A204.1 (cell line): Measurements from ENCODE around the gene SKA1.
"Not testable (repeated sequence)": the region's sequence is repeated elsewhere in the genome, so short reads cannot be mapped to it uniquely, and the experiment has no call there.

Source experiments
- FAIRE-seq: peaks from 2 replicates; lab custom pipeline; 2012; peaks lifted over from hg19 to GRCh38; lab: Jason Lieb, UNC

Gene SKA1

DNA sequence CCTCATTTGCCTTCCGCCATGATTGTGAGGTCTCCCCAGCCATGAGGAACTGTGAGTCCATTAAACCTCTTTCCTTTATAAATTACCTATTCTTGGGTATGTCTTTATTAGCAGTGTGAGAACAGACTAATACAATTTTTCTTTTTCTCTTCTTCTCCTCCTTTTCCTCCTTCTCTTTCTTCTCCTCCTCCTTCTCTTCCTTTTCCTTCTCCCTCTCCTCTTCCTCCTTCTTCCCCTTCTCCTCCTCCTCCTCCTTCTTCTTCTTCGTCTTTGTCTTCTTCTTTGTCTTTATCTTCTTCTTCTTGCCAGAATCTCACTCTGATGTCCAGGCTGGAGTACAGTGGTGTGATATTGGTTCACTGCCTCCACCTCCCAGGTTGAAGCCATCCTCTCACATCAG, 20.2 kb downstream of the SKA1 start:
- no peak for FAIRE-seq

DNA sequence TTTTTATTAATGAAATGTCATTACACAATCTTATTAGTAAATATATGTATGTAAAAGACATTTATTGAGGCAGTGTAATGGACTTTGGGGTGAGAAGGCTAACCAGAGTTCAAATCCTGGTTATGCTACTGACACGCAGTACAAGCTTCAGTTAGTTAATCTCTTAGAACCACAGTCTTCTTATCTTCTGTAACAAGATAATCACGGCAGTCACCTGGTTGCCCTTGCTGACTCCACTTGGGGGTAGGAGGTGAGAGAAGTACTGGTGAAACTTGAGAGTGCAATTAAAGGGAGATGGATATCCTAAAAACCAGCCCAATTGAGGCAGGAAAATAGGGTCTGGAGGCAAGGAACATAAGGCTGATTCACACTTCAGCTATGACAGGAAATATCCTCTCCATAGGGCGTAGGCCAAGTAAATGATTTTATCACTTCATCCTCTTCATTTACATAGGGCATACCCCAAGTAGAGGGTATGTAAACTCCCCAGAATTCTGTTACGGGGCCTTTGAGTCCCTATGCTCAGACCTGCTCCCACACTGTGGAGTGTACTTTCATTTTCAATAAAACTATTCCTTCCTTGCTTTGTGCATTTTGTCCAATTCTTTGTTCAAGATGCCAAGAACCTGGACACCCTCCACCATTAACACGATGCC, 21.3 kb downstream of the SKA1 start:
- no peak for FAIRE-seq

DNA sequence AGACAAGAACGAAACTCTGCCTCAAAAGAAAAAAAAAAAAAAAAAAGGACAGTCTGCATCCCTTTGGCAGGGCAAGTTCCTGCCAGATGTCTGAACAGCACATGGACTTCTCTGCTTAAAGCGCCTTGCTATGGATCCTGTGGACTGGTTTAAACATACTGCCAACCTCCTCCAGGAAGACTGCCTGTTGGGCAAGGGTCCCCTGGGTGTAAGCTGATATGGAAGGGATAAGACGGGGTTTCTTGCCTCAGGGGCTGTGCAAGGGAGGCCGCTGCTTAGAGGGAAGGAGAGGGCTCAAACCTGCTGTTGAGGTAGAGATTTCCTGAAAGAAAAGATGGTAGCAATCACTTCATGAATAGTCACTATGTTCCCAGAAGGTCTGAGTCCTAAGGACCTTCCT, 22.2 kb downstream of the SKA1 start:
- FAIRE-seq, result no peak

DNA sequence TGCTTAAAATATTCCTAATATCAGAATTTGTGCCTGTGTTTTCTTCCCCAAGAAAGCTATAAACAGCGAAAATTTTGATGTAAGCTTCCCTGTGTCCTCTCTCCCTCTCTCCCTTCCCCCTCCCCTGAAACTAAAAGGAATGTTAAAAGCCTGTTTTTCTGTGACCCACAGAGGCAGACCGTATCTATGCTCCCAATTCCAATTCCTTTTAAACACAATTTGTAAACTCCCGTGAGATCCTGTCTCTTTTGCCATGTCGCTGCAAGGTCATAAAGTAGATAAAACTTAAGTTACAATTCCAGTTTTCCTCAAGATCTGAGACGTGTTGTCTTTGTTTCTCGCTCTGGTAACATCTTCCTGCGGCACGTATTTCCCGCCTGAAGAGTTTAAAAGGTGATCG, 23.3 kb downstream of the SKA1 start:
- no peak for FAIRE-seq

DNA sequence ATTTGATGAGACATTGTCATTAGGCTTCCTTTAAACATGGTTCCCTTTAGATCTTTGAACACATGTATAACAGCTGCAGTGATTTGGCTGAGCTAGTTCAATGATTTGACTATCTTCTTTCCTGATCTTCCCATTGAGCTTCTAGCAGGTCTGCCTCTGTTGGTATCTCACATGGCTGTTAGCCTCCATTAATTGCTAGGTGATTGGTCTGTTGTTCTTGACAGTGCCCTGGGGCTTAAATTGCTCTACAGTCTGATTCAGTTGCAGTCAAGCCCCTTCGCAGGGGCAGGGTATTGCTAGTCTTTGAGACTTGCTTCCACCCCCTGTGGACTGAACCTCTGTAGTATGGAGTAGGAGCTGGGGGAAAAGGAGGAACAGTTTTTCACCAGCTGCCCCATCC, 24.1 kb downstream of the SKA1 start:
- FAIRE-seq, result no peak

DNA sequence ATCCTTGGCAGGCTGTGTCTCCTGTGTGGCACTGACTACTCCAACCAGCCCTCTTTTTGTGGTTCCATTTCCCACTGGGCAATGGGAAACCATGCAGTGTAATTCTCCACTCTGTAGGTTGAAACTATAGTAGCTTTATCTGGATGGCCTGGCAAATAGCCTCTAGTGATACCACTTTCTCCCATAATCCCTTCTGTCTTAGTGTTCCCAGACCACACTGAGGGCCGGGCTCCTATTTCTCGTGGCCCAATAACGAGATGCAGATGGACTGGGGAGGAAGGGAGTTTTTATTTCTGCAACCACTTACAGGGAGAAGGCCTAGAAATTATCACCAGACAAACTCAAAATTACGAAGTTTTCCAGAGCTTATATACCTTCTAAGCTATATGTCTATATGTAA, 24.7 kb downstream of the SKA1 start:
- no peak for FAIRE-seq

DNA sequence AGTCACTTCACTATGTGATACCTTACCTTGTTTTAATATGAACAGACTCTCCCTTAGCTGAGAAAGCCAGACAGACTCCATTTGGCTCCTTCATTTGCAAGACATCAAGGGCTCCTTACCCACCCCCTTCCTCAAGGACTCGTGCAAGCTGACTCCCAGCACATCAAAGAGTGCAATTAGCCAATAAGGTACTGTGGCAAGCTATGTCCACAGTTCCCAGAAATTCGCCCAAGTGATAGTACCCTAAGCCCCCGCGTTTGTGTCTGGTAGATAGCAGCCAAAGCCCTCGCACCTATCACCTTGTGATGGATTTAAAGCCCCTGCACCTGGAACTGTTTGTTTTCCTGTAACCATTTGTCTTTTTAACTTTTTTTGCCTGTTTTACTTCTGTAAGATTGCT, 25.6 kb downstream of the SKA1 start:
- not testable (repeated sequence) for FAIRE-seq

DNA sequence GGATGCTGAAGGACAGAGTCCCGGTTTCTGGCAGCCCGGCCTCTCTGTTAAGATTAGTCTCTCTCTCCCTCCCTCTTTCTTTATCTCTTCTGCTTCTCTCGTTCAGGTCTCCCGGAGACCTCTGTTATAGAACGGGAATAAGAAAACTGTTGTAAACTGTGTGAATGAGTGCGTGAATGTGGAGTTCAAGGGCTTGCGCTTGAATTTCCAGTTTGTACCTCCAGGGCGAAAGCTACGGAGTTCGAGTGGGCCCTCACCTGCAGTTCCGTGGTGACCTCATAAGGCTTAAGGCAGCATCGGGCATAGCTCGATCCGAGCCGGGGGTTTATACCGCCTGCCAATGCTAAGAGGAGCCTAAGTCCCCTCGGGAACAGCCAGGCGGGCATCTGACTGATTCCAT, 26.4 kb downstream of the SKA1 start:
- no peak for FAIRE-seq

DNA sequence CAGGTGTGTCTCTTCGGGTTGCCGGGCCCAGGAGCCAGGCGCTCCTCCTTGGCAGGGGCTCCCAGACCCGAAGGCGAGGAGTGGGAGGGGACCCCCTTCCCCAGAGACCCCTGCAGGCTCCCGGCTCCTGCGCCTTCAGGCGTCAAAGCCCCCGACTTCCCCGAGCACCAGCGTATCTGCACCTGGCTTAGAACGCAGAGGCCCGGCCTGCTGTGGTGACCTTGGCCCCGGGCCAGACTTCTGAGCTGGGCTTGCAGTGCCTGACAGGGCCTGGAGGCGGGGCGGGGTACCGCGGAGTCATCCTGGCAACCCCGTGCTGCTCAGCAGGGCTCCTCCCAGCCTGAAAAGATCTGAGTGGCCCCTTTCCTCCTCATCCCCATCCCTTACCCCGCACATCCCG, 27.0 kb downstream of the SKA1 start:
- FAIRE-seq, result no peak

DNA sequence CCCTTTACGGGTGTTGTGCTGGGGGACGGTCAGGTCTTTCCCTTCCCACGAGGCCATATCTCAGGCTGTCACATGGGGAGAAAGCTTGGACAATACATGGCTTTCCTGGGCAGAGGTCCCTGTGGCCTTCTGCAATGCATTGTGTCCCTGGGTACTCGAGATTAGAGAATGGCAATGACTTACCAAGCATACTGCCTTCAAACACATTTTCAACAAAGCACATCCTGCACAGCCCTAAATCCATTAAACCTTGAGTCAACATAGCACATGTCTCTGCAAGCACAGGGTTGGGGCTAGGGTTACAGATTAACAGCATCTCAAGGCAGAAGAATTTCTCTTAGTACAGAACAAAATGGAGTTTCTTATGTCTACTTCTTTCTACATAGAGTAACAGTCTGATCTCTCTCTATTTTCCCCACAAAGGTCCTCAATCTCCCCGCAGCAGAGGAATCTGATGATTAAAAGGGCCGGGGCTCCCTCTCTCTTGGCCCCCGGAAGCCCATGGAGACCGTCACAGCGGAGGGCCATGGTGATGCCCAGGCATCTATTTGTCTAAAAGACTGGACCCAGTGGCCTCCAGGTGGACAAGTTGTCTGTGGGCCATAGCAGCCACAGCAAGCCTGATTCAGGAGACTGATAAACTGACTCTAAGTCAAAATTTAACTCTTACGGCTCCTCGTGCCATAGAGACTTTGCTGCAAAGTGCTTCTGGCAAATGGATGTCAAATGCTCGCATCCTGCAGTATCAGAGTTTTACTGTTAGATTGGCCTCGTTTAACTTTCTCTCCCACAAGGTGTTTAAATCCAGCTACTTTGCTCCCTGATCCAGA, 30.1 kb downstream of the SKA1 start:
- FAIRE-seq, result not testable (repeated sequence)

DNA sequence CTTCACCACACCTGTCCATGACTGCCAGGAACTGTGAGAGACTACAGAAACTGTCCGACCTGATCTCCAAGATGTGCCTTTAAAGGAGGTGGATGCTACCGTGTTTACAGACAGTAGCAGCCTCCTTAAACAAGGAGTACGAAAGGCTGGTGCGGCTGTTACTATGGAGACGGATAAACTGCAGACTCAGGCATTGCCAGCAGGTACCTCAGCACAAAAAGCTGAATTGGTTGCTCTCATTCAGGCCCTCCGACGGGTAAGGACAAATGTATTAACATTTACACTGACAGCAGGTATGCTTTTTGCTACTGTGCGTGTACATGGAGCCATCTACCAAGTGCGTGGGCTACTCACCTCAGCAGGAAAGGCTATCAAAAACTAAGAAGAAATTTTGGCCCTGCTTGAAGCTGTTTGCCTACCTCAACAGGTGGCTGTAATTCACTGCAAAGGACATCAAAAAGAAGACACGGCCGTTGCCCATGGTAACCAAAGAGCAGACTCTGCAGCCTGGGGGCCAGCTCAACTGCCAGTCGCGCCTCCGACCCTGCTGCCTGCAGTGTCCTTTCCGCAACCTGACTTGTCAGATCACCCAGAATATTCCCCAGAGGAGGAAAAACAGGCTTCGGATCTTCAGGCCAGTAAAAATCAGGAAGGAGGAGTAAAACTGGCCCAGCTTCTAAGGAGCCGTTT, 30.9 kb downstream of the SKA1 start:
- FAIRE-seq, result no peak

DNA sequence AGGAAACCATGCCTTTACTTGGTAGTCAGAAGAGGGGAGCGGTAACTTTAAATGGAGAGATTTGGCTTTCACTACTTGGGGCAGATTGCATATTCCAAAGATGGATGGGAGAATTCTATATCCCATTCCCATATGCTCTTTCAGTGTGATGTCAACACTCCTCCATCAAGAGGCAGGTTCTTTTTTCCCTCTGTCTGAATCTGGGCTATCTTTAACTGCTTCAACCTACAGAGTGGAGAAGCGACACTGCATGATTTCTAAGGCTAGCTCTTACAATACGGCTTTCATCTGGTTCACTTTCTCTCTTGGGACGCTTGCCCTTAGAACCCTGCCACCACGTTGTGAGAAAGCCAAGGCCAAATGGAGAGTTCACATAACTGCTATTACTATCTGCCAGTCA, 34.4 kb downstream of the SKA1 start:
- no peak for FAIRE-seq

DNA sequence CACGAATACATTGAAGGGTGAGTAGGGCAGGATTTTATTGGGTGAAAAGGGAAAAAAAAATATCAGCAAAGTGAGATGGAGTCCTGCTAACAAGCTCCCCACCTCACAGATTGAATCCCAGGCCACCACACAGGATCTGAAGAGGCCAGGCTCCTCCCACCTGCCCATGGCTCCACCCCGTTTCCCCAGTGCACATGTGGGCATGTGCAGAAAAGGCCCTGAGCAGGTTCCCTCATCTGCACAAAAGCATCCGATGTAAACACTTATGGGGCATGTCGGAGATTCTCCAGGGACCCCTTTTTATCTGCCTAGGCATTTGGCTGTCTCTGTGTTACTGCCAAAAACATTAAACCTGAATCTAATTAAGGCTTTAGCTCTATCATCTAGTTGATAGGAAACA, 35.2 kb downstream of the SKA1 start:
- no peak for FAIRE-seq

DNA sequence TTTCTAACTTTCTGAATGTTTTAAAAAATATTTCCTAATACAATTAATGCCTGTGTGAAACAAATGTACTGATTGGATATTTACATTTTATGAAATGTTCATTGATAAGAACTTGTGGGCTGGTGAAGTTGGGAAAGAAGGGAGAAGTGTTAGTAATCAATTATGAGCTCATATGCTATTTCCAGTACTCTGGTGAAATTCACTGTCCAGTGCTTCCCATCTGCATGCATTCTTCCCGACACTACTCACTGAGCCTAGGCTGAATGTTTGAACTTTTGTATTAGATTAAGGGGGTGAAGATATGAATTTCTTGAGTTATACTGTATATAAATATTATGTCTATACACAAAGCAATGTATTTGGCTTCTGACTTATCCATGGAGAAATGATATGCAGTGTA, 36.0 kb downstream of the SKA1 start:
- FAIRE-seq, result no peak

DNA sequence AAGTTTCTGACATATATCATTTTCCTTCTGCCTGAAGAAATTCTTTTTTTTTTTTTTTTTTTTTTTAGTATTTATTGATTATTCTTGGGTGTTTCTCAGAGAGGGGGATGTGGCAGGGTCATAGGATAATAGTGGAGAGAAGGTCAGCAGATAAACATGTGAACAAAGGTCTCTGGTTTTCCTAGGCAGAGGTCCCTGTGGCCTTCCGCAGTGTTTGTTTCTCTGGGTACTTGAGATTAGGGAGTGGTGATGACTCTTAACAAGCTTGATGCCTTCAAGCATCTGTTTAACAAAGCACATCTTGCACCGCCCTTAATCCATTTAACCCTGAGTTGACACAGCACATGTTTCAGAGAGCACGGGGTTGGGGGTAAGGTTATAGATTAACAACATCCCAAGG, 42.0 kb downstream of the SKA1 start:
- not testable (repeated sequence) for FAIRE-seq

DNA sequence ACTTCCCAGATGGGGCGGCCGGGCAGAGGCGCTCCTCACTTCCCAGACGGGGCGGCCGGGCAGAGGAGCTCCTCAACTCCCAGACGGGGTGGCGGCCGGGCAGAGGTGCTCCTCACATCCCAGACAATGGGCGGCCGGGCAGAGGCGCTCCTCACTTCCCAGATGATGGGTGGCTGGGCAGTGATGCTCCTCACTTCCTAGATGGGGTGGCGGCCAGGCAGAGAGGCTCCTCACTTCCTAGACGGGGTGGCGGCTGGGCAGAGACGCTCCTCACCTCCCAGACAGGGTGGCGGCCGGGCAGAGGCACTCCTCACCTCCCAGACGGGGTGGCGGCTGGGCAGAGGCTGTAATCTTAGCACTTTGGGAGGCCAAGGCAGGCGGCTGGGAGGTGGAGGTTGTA, 42.9 kb downstream of the SKA1 start:
- not testable (repeated sequence) for FAIRE-seq

DNA sequence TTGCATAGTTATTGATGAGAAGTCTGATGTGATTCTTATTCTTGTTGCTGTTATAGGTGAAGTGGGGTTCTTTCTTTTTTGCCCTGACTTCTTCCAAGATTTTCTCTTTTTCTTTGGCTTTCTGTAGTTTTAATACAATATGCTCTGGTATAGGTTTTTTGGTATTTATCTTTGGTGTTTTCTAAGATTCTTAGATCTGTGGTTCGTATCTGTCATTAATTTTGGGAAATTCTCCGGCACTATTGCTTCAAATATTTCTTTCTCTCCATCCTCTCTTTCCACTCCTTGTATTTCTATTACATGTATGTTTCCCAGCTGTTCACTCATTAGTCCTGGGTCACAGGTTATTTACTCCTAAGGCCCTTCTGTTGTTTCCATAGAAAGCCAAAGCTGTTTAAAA, 43.8 kb downstream of the SKA1 start:
- no peak for FAIRE-seq

DNA sequence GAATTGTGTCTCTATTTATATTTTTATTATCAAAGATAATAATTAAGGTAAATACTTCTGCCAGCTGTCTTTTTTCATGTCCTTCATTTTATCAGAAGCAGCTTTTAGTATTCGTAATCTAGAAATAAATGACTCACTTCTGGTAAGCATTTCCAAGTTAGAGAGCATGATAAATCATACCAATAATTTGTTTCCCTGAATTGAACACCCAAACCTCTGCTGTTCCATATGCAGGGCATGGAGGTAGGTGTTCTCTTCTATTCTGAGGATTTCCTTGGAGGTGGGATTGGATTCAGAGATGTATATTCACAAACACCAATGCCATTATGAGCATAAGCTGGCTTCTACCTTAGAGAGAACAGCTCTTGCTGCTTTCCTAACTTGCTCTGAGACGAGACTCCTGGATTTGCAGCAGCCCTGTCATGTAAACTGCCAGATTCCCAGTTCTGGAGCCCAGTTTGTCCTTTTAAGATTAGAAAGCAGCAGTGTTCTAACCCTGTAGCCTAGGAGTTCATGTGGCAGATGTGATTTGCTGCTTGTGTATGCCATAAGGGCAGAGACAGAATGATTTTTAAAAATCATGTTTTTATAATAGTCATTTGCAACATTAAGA, 47.5 kb downstream of the SKA1 start:
- no peak for FAIRE-seq

DNA sequence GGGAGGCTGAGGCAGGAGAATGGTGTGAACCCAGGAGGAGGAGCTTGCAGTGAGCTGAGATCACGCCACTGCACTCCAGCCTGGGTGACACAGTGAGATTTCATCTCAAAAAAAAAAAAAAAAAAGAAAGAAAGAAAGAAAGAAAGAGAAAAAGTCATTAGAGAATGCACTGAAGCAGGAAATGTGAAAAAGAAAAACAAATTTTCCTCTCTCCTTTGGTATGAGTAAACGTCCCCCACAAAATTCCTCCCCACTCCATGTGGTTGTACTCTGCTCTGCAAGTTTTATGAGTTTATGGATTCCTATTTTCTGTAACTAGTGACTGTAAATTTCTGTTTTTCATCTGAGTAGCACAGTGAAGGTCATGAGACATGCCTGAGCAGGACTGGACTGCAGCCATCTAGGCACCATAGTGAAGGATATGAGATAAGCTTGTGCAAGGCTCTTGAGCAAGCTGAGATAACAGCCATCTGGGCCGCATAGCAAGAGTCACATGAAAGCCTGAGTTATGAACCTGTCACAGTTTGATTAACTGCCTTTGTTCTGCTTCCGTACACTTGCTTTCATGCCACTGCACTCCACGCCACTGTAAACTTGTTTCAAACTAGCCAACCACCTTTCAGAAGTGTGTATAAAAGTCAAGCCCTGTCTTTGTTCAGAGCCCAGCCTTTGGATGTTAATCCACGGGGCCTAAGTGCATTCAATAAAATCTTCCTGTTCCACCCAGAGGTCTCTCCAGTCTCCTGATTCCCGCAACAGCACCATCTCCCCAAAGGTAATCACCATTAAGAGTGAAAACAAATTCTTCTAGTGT, 50.2 kb downstream of the SKA1 start:
- no peak for FAIRE-seq

DNA sequence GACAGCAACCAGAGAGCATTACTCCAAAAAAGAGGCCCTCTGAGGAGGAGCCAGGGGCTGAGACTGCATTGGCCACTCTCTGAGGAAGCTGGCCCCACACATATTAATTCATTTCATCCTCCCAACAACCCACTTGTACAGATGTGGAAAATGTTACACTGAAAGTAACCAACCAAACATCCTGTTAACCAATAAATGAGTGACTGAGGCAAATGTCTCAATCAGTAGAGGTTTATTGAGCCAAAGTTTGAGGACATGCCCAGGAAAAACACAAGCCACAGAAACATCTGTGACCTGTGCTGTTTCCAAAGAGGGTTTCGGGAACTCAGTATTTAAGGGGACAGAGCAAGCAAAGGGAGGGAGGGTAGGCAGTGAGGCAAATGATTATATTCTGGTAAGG, 53.0 kb downstream of the SKA1 start:
- no peak for FAIRE-seq

DNA sequence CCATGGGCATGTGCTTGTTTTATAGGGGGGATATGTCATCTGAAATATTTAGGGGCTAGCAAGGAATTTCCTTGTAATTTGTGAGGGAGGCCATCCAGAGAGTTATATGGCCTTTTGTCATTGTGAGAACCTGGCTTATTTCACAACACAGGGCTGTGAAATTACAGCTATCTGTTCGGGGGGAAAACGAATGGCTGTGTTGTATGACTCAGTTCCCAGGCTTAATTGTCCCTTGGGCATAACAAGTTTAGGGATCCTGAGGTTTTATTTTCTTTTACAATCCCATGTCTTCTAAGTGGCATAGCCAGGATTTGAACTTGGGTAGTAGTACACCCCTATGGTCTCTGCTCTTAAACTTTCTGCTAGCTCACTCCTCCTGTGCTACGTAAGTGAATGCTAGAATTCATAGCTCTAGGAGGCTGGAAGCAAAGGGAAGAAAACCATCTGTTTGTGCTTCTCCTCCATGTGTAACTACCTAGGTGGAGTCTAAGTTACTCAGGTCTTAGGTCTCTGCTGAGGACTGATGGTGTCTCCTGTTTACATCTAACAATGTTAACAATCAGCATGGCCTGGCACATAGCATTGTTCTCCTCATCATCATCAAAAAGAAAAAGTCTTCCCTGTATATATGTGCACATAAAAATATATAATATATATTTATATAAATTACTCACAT, 53.8 kb downstream of the SKA1 start:
- FAIRE-seq, result no peak
